Activated CD4-positive, alpha-beta T cell treated with anti-CD3 and anti-CD28 coated beads, Interleukin-2, amount 10 ng/mL, durations not matched to agents 24 days and 14 days (primary cell): ENCODE measurements around the gene MUC22. TPM values are rescaled to one million over a fixed set of nuclear protein-coding genes. Genes with fewer than 3 reads are reported as not detected.
"Not testable (repeated sequence)": the region's sequence is repeated elsewhere in the genome, so short reads cannot be mapped to it uniquely, and the experiment has no call there.

Source experiments
- DNase-seq: peaks from one replicate; pipeline ENCODE4 v3.0.0; 2022
- H3K27ac Mint-ChIP-seq: one replicate; pipeline ENCODE4 v1.8.0; 2022; ENCODE audit warnings: mild to moderate bottlenecking, mixed read lengths
- H3K27me3 Mint-ChIP-seq: one replicate; pipeline ENCODE4 v1.8.0; 2022; ENCODE audit warnings: mixed read lengths
- H3K36me3 Mint-ChIP-seq: one replicate; pipeline ENCODE4 v1.8.0; 2022; ENCODE audit warnings: low read depth, mild to moderate bottlenecking, mixed read lengths
- H3K4me1 Mint-ChIP-seq: one replicate; pipeline ENCODE4 v1.8.0; 2021; ENCODE audit warnings: mixed read lengths
- H3K4me3 Mint-ChIP-seq: one replicate; pipeline ENCODE4 v1.8.0; 2022; ENCODE audit warnings: mild to moderate bottlenecking, moderate library complexity, mixed read lengths
- H3K9me3 Mint-ChIP-seq: one replicate; pipeline ENCODE4 v1.8.0; 2021; ENCODE audit warnings: mixed read lengths
- intact Hi-C: fragments of 100-400 bp; cut with micrococcal nuclease; formaldehyde crosslinking; loops from one replicate; pipeline ENCODE4 v1.15.1; 2023
- total RNA-seq: library from RNA; stranded (reverse); gene quantifications from 2 replicates; pipeline ENCODE4 v1.2.3, GENCODE V29; 2022

The MUC22 gene
- total RNA-seq, 1 donor from 2014 or later, result not detected

DNA sequence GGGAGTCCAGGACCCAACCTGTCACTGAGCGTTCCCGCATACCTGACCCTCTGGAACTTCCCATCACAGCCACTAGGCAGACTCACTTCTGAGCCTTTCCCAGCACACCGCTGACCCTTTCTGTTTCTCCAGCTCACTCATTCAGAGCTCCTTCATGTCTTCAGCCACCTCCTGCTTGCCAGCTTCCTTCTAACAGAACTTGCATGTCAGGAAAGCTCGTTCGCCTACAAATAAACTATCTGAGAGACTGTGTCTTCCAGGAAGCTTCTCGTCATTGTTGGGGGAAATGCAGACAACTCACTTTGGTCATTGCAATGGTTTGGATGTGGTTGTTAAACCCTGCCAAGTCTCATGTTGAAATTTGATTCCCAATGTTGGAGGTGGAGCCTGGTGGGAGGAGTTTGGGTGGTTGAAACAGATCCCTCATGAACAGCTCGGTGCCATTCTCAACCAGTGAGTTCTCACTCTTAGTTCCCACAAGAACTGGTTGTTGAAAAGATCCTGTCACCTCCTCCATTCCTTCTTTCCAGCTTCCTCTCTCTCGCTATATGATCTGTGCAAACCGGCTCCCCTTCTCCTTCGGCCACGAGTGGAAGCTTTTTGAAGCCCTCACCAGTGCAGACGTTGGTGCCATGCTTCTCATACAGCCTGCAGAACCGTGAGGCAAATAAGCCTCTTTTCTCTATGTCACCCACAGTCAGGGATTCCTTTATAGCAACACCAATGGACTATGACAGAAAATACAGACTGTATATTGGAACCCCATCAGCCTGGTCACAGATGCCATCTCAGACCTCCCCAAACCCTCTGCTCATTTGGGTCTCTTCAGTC is 28.1 kb upstream of the MUC22 start:
- Mint-ChIP-seq H3K4me1 (peaks cover 5% of the 10 kb centered on the region), H3K27ac (no peak overlapping the region), H3K27me3 (peaks cover 40% of the 10 kb centered on the region), H3K36me3 (no peaks in the 10 kb centered on the region), H3K4me3 (no peak overlapping the region), H3K9me3 (no peaks in the 10 kb centered on the region)
- intact Hi-C loops, result no loop called here
- no peak for DNase-seq

DNA sequence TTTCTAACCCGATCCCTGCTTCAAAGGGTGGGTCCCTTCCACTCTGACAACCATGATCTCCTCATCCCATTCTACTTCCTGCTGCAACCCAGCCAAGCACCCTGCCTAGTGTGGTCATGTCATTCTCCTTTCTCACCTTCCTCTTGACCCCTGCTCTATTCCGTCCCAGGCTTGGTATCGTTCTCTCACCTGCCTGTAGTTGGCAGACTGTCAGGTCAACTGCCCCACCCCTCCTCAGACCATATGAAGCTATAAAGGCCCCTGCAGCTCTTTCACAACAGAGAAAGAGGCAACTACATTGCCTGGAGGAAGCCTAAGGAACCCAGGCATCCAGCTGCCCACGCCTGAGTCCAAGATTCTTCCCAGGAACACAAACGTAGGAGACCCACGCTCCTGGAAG is 26.8 kb upstream of the MUC22 start, which contains the start of gene MUC21:
TSS of gene MUC21 (plus strand) at position 280 of the 400 bp plus-strand sequence. CDS start 241 bp downstream, outside the sequence.
- Mint-ChIP-seq H3K9me3 (no peaks in the 10 kb centered on the region), H3K27ac (no peak within 1 kb of the TSS), H3K4me1 (peaks cover 5% of the 10 kb centered on the region), H3K4me3 (no peak within 1 kb of the TSS), H3K27me3 (peaks cover 29% of the 10 kb centered on the region), H3K36me3 (no peaks in the 10 kb centered on the region)
- DNase-seq, result no peak
- intact Hi-C loops, result no loop called here

DNA sequence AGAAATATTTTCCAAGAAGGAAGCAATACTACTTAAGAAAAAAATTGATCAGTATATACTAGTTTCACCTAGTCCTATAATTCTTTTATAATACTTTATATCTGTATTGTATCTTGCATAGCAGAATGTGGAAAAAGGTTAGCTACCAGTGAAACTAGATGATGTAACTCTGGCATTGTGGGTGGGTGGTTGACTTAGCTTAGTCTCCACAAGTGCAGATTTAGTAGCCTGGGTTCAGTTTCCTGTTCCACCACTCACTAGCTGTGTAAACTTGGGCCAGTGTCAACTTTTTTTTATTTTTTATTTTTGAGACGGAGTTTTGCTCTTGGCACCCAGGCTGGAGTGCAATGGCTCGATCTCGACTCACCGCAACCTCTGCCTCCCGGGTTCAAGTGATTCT is 24.8 kb upstream of the MUC22 start:
- Mint-ChIP-seq H3K9me3 (no peaks in the 10 kb centered on the region), H3K27ac (no peak overlapping the region), H3K4me1 (peaks cover 13% of the 10 kb centered on the region), H3K27me3 (peaks cover 19% of the 10 kb centered on the region), H3K36me3 (no peaks in the 10 kb centered on the region), H3K4me3 (no peak overlapping the region)
- no peak for DNase-seq
- intact Hi-C loops, result no loop called here

DNA sequence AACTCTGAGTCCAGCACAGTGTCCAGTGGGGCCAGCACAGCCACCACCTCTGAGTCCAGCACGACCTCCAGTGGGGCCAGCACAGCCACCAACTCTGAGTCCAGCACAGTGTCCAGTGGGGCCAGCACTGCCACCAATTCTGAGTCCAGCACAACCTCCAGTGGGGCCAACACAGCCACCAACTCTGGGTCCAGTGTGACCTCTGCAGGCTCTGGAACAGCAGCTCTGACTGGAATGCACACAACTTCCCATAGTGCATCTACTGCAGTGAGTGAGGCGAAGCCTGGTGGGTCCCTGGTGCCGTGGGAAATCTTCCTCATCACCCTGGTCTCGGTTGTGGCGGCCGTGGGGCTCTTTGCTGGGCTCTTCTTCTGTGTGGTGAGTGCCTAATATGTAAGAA is 23.0 kb upstream of the MUC22 start:
- DNase-seq, result no peak
- intact Hi-C loops, result no loop called here

DNA sequence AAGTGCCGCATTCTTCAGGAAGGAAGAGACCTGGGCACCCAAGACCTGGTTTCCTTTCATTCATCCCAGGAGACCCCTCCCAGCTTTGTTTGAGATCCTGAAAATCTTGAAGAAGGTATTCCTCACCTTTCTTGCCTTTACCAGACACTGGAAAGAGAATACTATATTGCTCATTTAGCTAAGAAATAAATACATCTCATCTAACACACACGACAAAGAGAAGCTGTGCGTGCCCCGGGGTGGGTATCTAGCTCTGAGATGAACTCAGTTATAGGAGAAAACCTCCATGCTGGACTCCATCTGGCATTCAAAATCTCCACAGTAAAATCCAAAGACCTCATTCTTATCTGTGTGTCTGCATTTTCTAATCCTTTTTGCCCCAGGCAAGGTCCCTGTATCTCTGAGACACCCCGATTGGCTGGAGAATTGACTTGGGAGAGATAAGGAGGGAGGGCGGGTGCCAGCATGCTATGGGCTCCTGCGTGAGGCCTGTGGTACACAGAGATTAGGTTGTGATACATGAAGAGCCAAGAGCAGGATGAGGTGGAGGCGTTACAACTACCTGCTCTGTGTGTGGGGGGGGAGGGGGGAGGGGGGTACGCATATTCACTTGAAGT is 22.0 kb upstream of the MUC22 start:
- peaks cover 4% of the 10 kb centered on the region for H3K27me3 Mint-ChIP-seq
- intact Hi-C loops, result no loop called here
- H3K9me3 Mint-ChIP-seq, result no peaks in the 10 kb centered on the region
- DNase-seq, result no peak
- no peak overlapping the region for H3K4me3 Mint-ChIP-seq
- H3K36me3 Mint-ChIP-seq, result no peaks in the 10 kb centered on the region
- no peak overlapping the region for H3K27ac Mint-ChIP-seq
- peaks cover 16% of the 10 kb centered on the region for H3K4me1 Mint-ChIP-seq

More for the DNA sequence above, 23.0 kb upstream of the MUC22 start:
- H3K27ac Mint-ChIP-seq, result no peak overlapping the region
- H3K9me3 Mint-ChIP-seq, result no peaks in the 10 kb centered on the region
- no peak overlapping the region for H3K4me3 Mint-ChIP-seq
- peaks cover 18% of the 10 kb centered on the region for H3K4me1 Mint-ChIP-seq
- H3K27me3 Mint-ChIP-seq, result peaks cover 9% of the 10 kb centered on the region
- no peaks in the 10 kb centered on the region for H3K36me3 Mint-ChIP-seq

DNA sequence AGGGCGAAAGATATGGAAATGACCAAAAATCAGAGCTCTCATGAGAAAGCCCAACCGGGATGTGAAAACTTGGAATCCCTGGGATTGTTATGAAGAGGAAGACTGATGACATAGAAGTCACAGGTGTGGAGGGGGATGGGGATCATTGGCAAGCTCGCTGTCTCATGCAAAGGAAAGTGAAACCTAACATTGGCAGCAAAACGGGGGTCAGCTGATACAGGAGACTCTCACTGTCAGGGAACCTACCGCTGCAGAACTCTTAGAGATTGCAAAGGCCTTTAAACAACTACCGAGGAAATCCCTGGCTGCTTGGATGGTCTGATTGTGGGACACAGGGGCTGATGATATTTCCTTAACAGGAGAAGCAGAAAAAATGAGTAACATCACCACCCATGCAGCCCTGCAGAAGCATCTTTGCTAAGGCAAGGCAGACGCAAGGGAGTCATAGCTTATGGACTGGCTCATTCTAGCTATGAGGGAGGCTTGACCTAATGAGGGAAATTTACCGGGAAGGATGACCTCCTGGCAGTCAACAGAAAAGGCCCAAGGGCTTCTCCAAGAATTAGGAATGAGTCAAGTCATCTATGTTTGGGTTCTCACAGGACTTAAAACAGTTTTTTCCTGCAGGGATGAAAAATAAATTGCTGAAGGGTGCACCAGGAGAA is 19.7 kb upstream of the MUC22 start:
- Mint-ChIP-seq H3K27ac (peak overlapping the region; percentile 52), H3K36me3 (no peaks in the 10 kb centered on the region), H3K9me3 (no peaks in the 10 kb centered on the region), H3K27me3 (no peaks in the 10 kb centered on the region), H3K4me1 (peaks cover 13% of the 10 kb centered on the region), H3K4me3 (peak overlapping the region; percentile 72)
- intact Hi-C loops, result no loop called here
- peak; percentile 82 for DNase-seq

DNA sequence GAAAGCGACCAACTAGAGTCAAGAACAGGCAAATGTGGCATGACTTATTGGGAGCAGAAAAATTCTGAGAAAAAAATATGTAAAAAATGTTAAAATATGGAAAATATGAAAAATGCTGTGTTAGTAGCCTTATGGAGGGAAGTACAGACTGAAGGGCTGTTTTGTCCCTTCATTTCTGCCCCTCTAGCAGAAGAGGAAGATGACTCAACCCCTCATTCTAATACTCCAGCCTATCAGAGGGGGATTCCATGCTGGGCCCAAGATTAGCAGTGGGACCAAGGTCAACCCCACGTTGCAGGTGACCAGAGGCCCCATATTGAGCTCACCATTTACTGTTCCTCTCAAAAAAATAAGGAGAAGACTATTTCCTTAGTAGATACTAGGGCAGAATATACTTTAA is 18.4 kb upstream of the MUC22 start:
- H3K4me3 Mint-ChIP-seq, result no peak overlapping the region
- H3K4me1 Mint-ChIP-seq, result peaks cover 13% of the 10 kb centered on the region
- intact Hi-C loops, result no loop called here
- H3K9me3 Mint-ChIP-seq, result no peaks in the 10 kb centered on the region
- H3K27me3 Mint-ChIP-seq, result no peaks in the 10 kb centered on the region
- no peak overlapping the region for H3K27ac Mint-ChIP-seq
- DNase-seq, result no peak
- H3K36me3 Mint-ChIP-seq, result no peaks in the 10 kb centered on the region

DNA sequence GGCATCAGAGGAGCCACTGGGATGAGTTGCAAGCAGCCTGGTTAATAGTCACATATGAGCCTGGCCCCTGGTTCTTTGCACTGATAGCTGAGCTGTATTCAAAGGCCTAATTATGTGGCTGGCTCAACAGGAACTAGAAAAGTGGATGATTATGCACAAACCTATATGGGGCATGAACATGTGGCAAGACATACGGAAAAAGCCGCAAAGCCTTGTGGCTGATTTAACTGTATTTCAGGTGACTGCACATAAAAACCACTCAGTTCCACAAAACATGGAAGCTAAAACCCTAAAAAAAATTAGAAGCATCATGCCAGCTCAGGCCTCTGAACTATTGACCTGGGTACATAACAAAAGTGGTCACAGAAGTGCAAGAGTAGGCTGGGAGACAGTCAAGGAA is 13.0 kb upstream of the MUC22 start:
- no peaks in the 10 kb centered on the region for H3K27me3 Mint-ChIP-seq
- no peak overlapping the region for H3K27ac Mint-ChIP-seq
- no peak overlapping the region for H3K4me3 Mint-ChIP-seq
- no peaks in the 10 kb centered on the region for H3K36me3 Mint-ChIP-seq
- H3K4me1 Mint-ChIP-seq, result peaks cover 2% of the 10 kb centered on the region
- H3K9me3 Mint-ChIP-seq, result no peaks in the 10 kb centered on the region
- no peak for DNase-seq
- intact Hi-C loops, result no loop called here

DNA sequence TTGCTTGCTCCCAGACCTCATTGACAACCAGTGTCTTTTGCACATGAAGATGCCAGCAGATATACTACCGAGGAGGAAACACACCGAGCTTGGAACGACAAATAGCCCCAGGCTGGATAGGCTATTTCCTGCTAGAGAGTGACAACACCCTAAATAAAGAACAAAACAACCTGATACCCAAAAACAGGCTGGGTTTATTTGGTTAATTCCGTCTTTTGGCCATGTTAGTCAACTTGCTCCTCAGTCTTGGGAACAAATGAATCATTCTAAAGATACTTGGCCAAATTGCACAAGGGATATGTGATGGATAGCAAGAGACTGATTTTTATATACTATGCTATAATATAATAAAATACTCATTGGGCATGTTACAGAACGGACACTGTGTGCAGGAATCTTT is 11.5 kb upstream of the MUC22 start:
- Mint-ChIP-seq H3K4me1 (peaks cover 2% of the 10 kb centered on the region), H3K27ac (no peak overlapping the region), H3K27me3 (no peaks in the 10 kb centered on the region), H3K4me3 (no peak overlapping the region), H3K9me3 (no peaks in the 10 kb centered on the region), H3K36me3 (no peaks in the 10 kb centered on the region)
- no peak for DNase-seq
- intact Hi-C loops, result no loop called here

DNA sequence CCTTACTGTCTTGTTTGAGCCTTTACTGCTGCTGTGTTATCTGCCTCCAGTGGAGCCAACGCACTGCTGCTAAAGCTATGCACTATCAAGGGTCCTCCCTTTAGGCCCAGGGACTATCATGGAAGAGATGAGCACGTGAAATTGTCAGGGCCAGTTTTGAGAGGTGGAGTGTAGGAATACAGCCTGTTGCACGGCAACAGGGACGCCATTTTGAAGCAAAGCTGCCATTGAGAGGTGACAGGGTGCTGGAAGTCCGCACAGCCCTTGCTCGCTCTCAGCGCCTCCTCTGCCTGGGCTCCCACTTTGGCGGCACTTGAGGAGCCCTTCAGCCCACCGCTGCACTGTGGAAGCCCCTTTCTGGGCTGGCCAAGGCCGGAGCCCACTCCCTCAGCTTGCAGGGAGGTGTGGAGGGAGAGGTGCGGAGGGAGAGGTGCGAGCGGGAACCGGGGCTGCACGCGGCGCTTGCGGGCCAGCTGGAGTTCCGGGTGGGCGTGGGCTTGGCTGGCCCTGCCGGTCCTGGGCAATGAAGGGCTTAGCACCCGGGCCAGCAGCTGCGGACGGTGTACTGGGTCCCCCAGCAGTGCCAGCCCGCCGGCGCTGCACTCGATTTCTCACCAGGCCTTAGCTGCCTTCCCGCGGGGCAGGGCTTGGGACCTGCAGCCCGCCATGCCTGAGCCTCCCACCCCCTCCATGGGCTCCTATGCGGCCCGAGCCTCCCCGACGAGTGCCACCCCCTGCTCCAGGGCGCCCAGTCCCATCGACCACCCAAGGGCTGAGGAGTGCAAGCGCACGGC is 10.0 kb upstream of the MUC22 start:
- H3K4me3 Mint-ChIP-seq, H3K36me3 Mint-ChIP-seq, intact Hi-C loops, DNase-seq, H3K4me1 Mint-ChIP-seq, H3K27ac Mint-ChIP-seq, H3K27me3 Mint-ChIP-seq, H3K9me3 Mint-ChIP-seq: not testable (repeated sequence)

DNA sequence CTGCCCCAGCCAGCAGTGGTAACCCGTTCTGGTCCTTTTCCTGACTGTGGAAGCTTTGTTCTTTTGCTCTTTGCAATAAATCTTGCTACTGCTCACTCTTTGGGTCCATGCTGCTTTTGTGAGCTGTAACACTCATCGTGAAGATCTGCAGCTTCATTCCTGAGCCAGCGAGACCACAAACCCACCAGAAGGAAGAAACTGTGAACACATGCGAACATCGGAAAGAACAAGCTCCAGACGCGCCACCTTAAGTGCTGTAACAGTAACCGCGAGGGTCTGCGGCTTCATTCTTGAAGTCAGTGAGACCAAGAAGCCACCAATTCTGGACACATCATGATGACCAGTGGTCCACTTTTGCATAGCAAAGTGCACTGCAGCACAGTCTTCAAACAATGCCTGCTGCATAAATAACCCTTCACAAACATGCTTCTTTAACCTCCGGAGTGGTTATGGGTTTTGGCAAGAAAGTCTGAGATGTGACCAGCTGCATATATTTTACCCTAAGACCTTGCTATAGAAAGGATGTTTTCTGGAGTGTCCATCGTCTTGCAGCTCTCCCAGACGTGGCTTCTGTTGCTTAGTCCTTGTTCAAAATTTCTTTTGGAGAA is 8.9 kb upstream of the MUC22 start:
- Mint-ChIP-seq H3K36me3 (no peaks in the 10 kb centered on the region), H3K9me3 (no peaks in the 10 kb centered on the region), H3K4me1 (peaks cover 9% of the 10 kb centered on the region), H3K27ac (peak overlapping the region; percentile 48), H3K4me3 (no peak overlapping the region), H3K27me3 (no peaks in the 10 kb centered on the region)
- intact Hi-C loops, result no loop called here
- no peak for DNase-seq

DNA sequence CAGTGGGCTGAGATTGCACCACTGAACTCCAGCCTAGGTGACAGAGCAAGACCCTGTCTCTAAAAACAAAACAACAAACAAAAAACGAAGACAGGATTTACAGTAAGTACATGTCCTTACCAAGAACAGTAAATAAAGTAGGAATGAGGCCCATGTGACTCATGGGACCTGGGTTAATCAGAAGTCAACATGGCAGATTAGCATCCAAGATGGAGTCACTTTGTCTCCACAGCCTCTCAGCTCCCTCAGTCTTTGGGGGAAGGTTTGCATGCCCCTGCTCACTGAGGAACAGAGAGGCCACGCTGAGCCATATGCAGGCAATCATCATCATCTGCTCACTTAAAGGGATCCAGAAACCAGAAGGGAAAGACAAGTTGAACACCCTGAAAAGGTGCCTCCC is 7.8 kb upstream of the MUC22 start:
- Mint-ChIP-seq H3K36me3 (no peaks in the 10 kb centered on the region), H3K4me1 (peaks cover 9% of the 10 kb centered on the region), H3K27me3 (peaks cover 5% of the 10 kb centered on the region), H3K9me3 (no peaks in the 10 kb centered on the region), H3K4me3 (no peak overlapping the region), H3K27ac (no peak overlapping the region)
- no peak for DNase-seq
- intact Hi-C loops, result no loop called here

DNA sequence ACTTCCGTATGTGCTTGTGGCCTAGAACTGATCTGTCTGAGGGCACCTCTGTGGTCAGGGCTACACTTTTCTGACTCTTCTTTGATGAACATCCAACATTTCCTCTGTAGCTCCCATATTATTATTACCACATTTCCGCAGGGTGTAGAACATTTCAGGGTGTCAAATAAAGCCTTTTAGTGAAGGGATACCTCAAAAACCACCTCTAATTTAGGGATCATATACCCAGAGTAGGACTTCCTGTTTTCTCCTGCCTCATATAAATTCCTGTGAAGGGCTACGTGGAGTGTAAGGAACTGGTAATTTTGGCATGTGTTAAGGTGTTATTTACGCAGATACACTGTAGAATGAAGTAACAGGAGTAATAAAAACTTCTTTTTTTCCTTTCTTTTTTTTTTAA is 5.5 kb upstream of the MUC22 start:
- H3K9me3 Mint-ChIP-seq, result no peaks in the 10 kb centered on the region
- H3K4me1 Mint-ChIP-seq, result peaks cover 9% of the 10 kb centered on the region
- DNase-seq, result no peak
- no peak overlapping the region for H3K27ac Mint-ChIP-seq
- no peaks in the 10 kb centered on the region for H3K36me3 Mint-ChIP-seq
- H3K27me3 Mint-ChIP-seq, result peaks cover 9% of the 10 kb centered on the region
- no peak overlapping the region for H3K4me3 Mint-ChIP-seq
- intact Hi-C loops, result no loop called here
